WERI-Rb-1 (cell line): ENCODE measurements around the gene TEX101.

Experiments
- DNase-seq: peaks from one replicate; pipeline ENCODE4 v3.0.0-alpha.2; 2020
- H3K27ac ChIP-seq: fragments of 250-450 bp; sonication (Bioruptor Pico); 2 replicates; pipeline ENCODE4 v1.5.1; 2020; ENCODE audit warnings: mild to moderate bottlenecking, moderate library complexity
- H3K27me3 ChIP-seq: fragments of 250-450 bp; sonication (Bioruptor Pico); 2 replicates; pipeline ENCODE4 v1.5.1; 2021; ENCODE audit warnings: mild to moderate bottlenecking, low read depth, moderate library complexity; ENCODE audit not compliant: insufficient read depth, severe bottlenecking
- H3K36me3 ChIP-seq: fragments of 250-450 bp; sonication (Bioruptor Pico); 2 replicates; pipeline ENCODE4 v1.5.1; 2020; ENCODE audit warnings: mild to moderate bottlenecking, moderate library complexity
- H3K4me3 ChIP-seq: 2 replicates; pipeline ENCODE4 v1.5.1; 2011; ENCODE audit warnings: low read depth, mild to moderate bottlenecking, control low read depth, low read length
- H3K9me3 ChIP-seq: fragments of 250-450 bp; sonication (Bioruptor Pico); 2 replicates; pipeline ENCODE4 v1.5.1; 2021; ENCODE audit warnings: mild to moderate bottlenecking, moderate library complexity; ENCODE audit not compliant: severe bottlenecking
- CTCF ChIP-seq: IDR thresholded peaks from 2 replicates; pipeline ENCODE4 v1.5.1; 2011; ENCODE audit warnings: low read depth, mild to moderate bottlenecking, control low read depth, inconsistent platforms, low read length

Gene TEX101

GRCh38 chr19:43406297-43406696 lies 8.4 kb upstream of the TEX101 start:
- no peak overlapping the region for H3K27ac ChIP-seq
- H3K9me3 ChIP-seq = no peaks in the 10 kb centered on the region
- H3K27me3 ChIP-seq = no peaks in the 10 kb centered on the region
- no peak for DNase-seq
- no peaks in the 10 kb centered on the region for H3K36me3 ChIP-seq
- TF ChIP-seq CTCF = no peak
- H3K4me3 ChIP-seq = no peak overlapping the region

- DNase-seq = no peak
- TF ChIP-seq CTCF = no peak
- Histone ChIP-seq H3K4me3 (no peak overlapping the region), H3K27me3 (no peaks in the 10 kb centered on the region), H3K27ac (no peak overlapping the region), H3K9me3 (no peaks in the 10 kb centered on the region), H3K36me3 (no peaks in the 10 kb centered on the region)
Measured at GRCh38 chr19:43407416-43408005, 7.2 kb upstream of the TEX101 start.

GRCh38 chr19:43408043-43408442 lies 6.6 kb upstream of the TEX101 start:
- Histone ChIP-seq H3K9me3 (peaks cover 3% of the 10 kb centered on the region), H3K27ac (no peak overlapping the region), H3K4me3 (no peak overlapping the region), H3K36me3 (no peaks in the 10 kb centered on the region), H3K27me3 (no peaks in the 10 kb centered on the region)
- DNase-seq = no peak
- TF ChIP-seq CTCF = no peak

- Histone ChIP-seq H3K4me3 (no peak overlapping the region), H3K27ac (no peak overlapping the region), H3K36me3 (no peaks in the 10 kb centered on the region), H3K9me3 (peaks cover 6% of the 10 kb centered on the region), H3K27me3 (no peaks in the 10 kb centered on the region)
- no peak for TF ChIP-seq CTCF
- DNase-seq = no peak
Measured at GRCh38 chr19:43409415-43409814, 5.3 kb upstream of the TEX101 start.

GRCh38 chr19:43412441-43412840 lies 2.2 kb upstream of the TEX101 start:
- DNase-seq = no peak

More at GRCh38 chr19:43412441-43412840, 2.2 kb upstream of the TEX101 start:
- Histone ChIP-seq H3K9me3 (peaks cover 8% of the 10 kb centered on the region), H3K27ac (no peak overlapping the region), H3K27me3 (no peaks in the 10 kb centered on the region), H3K36me3 (no peaks in the 10 kb centered on the region), H3K4me3 (no peak overlapping the region)
- TF ChIP-seq CTCF = no peak
